LHCN-M2 (cell line): Measurements from ENCODE around the gene AMER2. TPM values are rescaled to one million over a fixed set of nuclear protein-coding genes. Genes with fewer than 3 reads are reported as not detected.

Experiments used
- DNase-seq: peaks from one replicate; pipeline ENCODE4 v3.0.0-alpha.2; 2012; ENCODE audit warnings: low read depth
- polyA plus RNA-seq: library from polyadenylated mRNA; unstranded; fragments of >200 nt; gene quantifications from one replicate; pipeline ENCODE4 v1.2.1, GENCODE V29; 2012; ENCODE audit warnings: missing spikeins
- total RNA-seq: library from RNA; depleted of rRNA; stranded (reverse); fragments of >200 nt; gene quantifications from 2 replicates; pipeline ENCODE4 v1.2.3, GENCODE V29; 2014; rRNA removed

AMER2 gene, protein sequence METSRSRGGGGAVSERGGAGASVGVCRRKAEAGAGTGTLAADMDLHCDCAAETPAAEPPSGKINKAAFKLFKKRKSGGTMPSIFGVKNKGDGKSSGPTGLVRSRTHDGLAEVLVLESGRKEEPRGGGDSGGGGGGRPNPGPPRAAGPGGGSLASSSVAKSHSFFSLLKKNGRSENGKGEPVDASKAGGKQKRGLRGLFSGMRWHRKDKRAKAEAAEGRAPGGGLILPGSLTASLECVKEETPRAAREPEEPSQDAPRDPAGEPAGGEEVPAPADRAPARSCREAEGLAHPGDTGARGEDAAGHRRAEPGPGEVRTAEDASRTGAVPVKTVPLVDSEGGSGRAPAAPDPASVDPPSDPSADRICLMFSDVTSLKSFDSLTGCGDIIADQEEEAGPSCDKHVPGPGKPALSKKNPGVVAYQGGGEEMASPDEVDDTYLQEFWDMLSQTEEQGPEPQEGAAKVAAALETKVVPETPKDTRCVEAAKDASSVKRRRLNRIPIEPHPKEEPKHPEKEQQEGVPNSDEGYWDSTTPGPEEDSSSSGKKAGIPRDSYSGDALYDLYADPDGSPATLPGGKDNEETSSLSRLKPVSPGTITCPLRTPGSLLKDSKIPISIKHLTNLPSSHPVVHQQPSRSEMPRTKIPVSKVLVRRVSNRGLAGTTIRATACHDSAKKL
- not detected in 2 replicates for total RNA-seq
- polyA plus RNA-seq: not detected

- DNase-seq: no peak
These were observed at the start of gene AMER2 for GRCh38 chr13:25171517-25172302. TSS of gene AMER2 (minus strand) at chr13:25172288. CDS start at chr13:25171619, 669 bp downstream.

GRCh38 chr13:25218019-25218418 lies 45.9 kb upstream of the AMER2 start:
- DNase-seq: no peak

DNA sequence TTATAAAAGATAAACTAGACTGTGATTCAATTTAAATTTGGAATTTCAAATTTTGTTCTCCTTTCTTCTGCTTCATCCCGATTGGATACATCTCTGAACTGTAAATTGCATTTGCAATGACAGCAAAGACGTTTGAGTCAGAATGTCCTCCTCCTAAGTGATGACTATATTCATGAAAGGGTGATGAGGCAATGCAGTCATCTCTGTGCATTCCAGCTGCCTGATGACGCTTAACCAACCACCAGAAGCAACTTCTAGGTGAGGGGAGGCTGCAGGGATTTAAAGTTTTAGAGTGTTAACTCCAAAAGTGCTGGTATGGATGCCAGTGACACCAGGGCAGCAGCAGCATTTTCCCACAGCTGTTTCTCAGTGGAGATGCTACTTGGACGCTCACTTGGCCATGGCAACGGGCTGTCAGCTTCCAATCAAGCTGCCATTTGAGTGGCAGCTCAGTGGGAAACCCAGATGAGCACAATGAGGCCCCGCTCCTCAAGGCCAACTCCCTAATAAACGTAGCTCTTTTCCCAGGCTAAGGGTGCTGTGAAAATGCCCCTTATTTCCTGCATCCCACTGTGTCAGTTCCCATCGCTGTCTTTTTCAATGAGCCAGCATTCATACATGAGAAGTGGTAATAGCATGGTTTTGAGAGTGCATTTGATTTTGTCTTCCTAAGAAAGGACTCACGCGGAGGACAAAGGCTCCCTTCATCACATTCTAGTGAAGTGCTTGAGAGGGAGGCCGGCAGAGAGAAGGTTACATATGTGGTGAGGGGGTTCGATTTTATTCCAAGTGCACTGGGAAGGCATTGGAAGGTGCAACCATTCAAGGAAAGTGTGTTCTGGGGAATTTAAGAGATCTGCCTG lies 45.2 kb upstream of the AMER2 start:
- peak; percentile 47 for DNase-seq

- no peak for DNase-seq
These were observed 43.1 kb upstream of the AMER2 start for GRCh38 chr13:25215253-25215575.

- DNase-seq: peak; percentile 21
These were observed 42.6 kb upstream of the AMER2 start for GRCh38 chr13:25214491-25215252.

- peak; percentile 9 for DNase-seq
These were observed 41.6 kb upstream of the AMER2 start for GRCh38 chr13:25213715-25214114.

DNA sequence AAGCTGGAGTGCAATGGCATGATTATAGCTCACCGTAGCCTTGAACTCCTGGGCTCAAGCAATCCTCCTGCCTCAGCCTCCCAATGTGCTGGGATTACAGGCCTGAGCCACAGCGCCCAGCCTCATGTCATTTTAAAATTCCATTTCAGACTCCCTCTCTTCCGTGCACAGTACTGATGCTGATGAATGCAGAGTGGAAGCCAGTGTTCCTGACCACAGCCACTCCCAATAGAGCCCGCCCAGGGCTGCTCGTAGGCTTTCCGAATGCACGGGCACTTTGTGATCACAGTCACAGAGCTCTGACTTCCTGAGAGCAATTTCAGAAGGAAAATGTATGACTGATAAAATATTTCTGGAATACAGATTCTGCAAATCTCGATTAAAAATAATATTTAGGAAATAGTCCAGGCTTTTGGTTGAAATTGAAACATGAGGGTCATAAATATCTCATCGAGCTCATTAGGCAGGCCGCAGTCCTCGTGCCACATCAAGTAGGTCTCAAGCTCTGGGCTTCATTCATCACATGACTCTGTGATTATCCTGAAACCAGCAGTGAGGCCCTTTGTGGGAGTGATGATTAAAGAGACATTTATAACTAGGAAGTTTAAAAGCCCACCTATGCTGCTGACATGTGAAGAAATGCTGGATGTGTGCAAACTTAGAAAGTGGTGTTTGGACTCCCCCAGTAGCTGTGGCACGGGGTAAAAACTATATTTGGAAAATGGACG lies 38.9 kb upstream of the AMER2 start:
- no peak for DNase-seq

- DNase-seq: no peak
These were observed 35.3 kb upstream of the AMER2 start for GRCh38 chr13:25207291-25207810.

DNA sequence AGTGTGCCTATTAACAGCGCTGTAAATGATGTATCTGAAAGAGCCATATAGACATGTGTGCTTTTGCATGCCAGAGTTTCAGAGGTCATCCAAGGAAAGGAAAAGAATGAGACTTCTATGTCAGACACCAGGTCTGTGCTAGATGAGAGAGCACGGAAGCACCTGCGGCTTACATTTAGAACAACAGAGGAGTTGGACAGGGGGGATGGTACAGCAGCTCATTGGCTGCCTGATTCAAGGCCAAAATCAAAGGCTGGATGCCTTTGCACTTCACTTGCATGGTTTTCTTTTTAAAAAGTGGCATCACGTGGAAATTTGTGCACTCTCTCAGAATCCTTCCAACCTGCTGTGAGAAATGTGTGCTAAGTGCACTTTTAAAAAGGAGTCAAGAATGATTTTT lies 32.8 kb upstream of the AMER2 start:
- DNase-seq: no peak

- DNase-seq: peak; percentile 9
These were observed 31.1 kb upstream of the AMER2 start for GRCh38 chr13:25203127-25203740.

DNA sequence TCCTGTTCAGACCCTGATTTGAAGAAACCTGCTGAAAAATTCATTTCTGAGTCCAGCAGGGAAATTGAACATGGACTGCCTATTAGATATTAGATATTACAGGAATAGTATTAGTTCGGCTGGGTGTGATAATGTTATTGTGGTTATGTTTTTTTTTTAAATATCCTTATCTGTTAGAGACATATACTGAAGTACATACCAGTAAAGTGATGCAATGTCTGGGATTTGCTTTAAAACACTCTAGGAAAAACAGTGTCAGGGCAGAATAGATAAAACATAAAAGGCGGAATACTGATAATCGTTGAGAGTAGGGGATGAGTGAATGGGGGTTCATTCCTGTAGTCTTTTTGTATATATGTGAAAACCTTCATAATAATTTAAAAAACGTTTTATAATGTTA lies 28.7 kb upstream of the AMER2 start:
- DNase-seq: no peak

- DNase-seq: no peak
These were observed 26.6 kb upstream of the AMER2 start for GRCh38 chr13:25198647-25199046.

GRCh38 chr13:25196971-25197370 lies 24.9 kb upstream of the AMER2 start:
- no peak for DNase-seq

DNA sequence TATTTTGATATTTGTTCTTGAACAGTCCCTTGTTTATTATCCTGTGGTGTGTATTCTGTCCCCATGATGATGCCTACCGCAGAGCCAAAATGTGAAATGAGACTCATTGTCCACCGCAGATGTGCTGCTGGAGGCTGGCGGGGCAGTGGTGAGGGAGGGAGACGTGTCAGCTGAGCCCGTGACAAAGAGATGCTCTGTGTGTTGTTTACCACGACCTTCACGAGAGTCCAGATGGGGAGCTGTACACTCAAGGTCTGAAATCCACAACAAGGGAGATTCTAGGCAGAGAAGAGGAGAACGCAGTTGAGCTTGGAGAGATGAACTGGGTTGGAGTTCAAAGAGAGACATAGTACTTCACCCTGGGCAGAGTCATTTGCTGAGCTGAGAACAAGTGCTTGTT lies 20.8 kb upstream of the AMER2 start:
- no peak for DNase-seq

DNA sequence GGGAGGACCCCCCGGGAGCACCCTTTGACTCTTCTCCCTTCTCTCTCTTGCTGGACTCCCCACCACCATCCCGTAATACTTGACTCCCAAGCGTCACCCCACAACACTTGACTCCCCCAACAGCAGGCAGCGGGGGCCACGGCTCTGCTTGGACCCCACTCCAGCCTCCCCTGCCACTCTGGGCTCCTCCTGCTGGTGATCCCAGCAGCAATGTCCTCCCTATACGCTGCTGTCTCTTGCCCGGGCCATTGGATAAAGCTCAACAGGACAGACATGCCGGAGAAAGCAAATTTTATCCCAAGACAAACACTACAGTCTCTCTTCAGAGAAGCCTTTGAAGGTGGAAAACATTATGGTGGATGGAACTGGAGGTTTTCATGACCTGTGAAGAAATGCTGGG lies 20.4 kb upstream of the AMER2 start:
- DNase-seq: no peak

DNA sequence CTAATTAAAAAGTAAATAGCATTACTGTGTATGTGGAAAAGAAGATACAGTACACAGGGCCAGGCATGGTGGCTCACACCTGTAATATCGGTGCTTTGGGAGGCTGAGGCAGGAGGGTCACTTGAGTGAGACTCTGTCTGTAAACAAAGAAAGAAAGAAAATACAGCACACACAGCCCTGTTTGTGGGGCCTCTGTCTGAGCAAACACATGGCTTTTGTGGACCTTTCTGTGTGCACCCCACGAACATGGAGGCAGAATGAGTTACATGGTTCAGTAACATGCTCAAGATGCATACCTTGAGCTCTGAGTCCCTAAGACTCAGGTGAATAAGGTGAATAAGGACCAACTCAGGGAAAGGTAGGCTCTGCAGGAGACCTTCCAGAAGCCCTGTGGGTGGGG lies 20.0 kb upstream of the AMER2 start:
- no peak for DNase-seq

GRCh38 chr13:25190771-25191170 lies 18.7 kb upstream of the AMER2 start:
- DNase-seq: no peak

DNA sequence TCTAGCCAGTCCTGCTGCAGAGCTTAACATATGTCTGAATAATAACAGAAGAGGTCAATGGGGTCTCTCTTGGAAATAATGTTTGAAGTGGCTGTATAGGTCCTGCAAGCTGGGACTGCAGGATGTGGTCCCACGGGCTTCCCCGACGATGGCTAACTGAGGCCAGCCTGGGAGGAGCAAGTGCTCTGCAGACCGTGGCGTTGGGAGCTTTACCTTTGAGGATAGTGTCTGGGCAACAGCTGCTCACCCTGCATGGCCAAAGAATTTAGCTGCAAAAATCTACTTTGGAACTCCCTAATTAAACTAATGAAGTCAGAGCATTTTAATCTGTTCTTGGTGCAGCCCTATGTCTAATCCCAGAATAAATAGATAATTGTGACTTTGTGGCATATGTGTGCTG lies 18.2 kb upstream of the AMER2 start:
- no peak for DNase-seq

- no peak for DNase-seq
These were observed 15.5 kb upstream of the AMER2 start for GRCh38 chr13:25187596-25187995.
